HG03442 (cell line): ENCODE data around the gene ZNF77.
A peak's percentile ranks its signal among the peaks of the same experiment; 100 is the strongest.
"Not testable (repeated sequence)": the region's sequence is repeated elsewhere in the genome, so short reads cannot be mapped to it uniquely, and the experiment has no call there.

Experiments used
- ATAC-seq: cut with Tn5 transposase; IDR thresholded peaks from one replicate; pipeline ENCODE4 v1.9.1; 2021; ENCODE audit warnings: mild to moderate bottlenecking, moderate library complexity; ENCODE audit not compliant: unreplicated experiment

The ZNF77 gene

GRCh38 chr19:2973229-2973628, 28.5 kb upstream of the ZNF77 start:
- no peak for ATAC-seq

GRCh38 chr19:2970201-2970835, 25.5 kb upstream of the ZNF77 start:
- no peak for ATAC-seq

GRCh38 chr19:2969104-2969504, 24.3 kb upstream of the ZNF77 start:
- ATAC-seq = no peak

- no peak for ATAC-seq
Measured at GRCh38 chr19:2967972-2968371, 23.2 kb upstream of the ZNF77 start.

- no peak for ATAC-seq
Measured at GRCh38 chr19:2964874-2965273, 20.1 kb upstream of the ZNF77 start.

- ATAC-seq = not testable (repeated sequence)
Measured at GRCh38 chr19:2963631-2964030, 18.9 kb upstream of the ZNF77 start.

GRCh38 chr19:2963122-2963521, 18.4 kb upstream of the ZNF77 start:
- ATAC-seq = no peak

GRCh38 chr19:2962018-2962670, 17.4 kb upstream of the ZNF77 start:
- no peak for ATAC-seq

- ATAC-seq = no peak
Measured at GRCh38 chr19:2960120-2960519, 15.3 kb upstream of the ZNF77 start.

GRCh38 chr19:2957160-2957559, 12.4 kb upstream of the ZNF77 start:
- no peak for ATAC-seq

- ATAC-seq = no peak
Measured at GRCh38 chr19:2952953-2953481, 8.2 kb upstream of the ZNF77 start.

- ATAC-seq = peak; percentile 91
Measured at GRCh38 chr19:2950286-2951124, 5.7 kb upstream of the ZNF77 start.

GRCh38 chr19:2949939-2950285, 5.1 kb upstream of the ZNF77 start:
- no peak for ATAC-seq

GRCh38 chr19:2945575-2946184, 909 bp upstream of the ZNF77 start:
- ATAC-seq = no peak

- ATAC-seq = no peak
Measured at GRCh38 chr19:2944403-2944774, 382 bp downstream of the ZNF77 start.

GRCh38 chr19:2942928-2943640, 1.7 kb downstream of the ZNF77 start:
- ATAC-seq = no peak

- not testable (repeated sequence) for ATAC-seq
Measured at GRCh38 chr19:2935863-2936262, 8.9 kb downstream of the ZNF77 start.

- ATAC-seq = no peak
Measured at GRCh38 chr19:2933490-2933910, 11.3 kb downstream of the ZNF77 start.

GRCh38 chr19:2927032-2927430, 17.7 kb downstream of the ZNF77 start:
- ATAC-seq = no peak

- ATAC-seq = no peak
Measured at GRCh38 chr19:2926341-2927031, 18.3 kb downstream of the ZNF77 start.
